ENCODE results near the gene PDCL2. TPM values are rescaled to one million over a fixed set of nuclear protein-coding genes. Genes with fewer than 3 reads are reported as not detected.

PDCL2 gene
- total RNA-seq, 4 donors from 2014 or later = not detected

GRCh38 chr4:55618546-55619143, 26.6 kb upstream of the PDCL2 start:
- no peak for TF ChIP-seq CTCF (IDR thresholded peaks at IDR 0.05)
- no peak for TF ChIP-seq POLR2A (IDR thresholded peaks at IDR 0.05)
- no peak overlapping the region for H3K4me3 ChIP-seq
- H3K36me3 ChIP-seq = no peaks in the 10 kb centered on the region
- no peaks in the 10 kb centered on the region for H3K27me3 ChIP-seq
- H3K27ac ChIP-seq = no peak overlapping the region
- intact Hi-C loops (cut with DNase I; ENCODE audit: low total_unique reads) = no loop called here
- DNase-seq = no peak
- no peaks in the 10 kb centered on the region for H3K4me1 ChIP-seq
- H3K9me3 ChIP-seq = no peaks in the 10 kb centered on the region

GRCh38 chr4:55617587-55618197, 25.6 kb upstream of the PDCL2 start:
- no peaks in the 10 kb centered on the region for H3K9me3 ChIP-seq
- no peaks in the 10 kb centered on the region for H3K27me3 ChIP-seq
- no peak overlapping the region for H3K4me3 ChIP-seq
- no peak for TF ChIP-seq CTCF (IDR thresholded peaks at IDR 0.05)
- TF ChIP-seq POLR2A (IDR thresholded peaks at IDR 0.05) = no peak
- H3K27ac ChIP-seq = no peak overlapping the region
- intact Hi-C loops (cut with DNase I; ENCODE audit: low total_unique reads) = no loop called here
- no peaks in the 10 kb centered on the region for H3K4me1 ChIP-seq
- no peaks in the 10 kb centered on the region for H3K36me3 ChIP-seq
- no peak for DNase-seq

- H3K4me1 ChIP-seq = no peaks in the 10 kb centered on the region
- H3K27me3 ChIP-seq = no peaks in the 10 kb centered on the region
- intact Hi-C loops (cut with DNase I; ENCODE audit: low total_unique reads) = no loop called here
- no peak overlapping the region for H3K27ac ChIP-seq
- no peak for DNase-seq
- no peak overlapping the region for H3K4me3 ChIP-seq
- TF ChIP-seq CTCF (IDR thresholded peaks at IDR 0.05) = no peak
- TF ChIP-seq POLR2A (IDR thresholded peaks at IDR 0.05) = no peak
- no peaks in the 10 kb centered on the region for H3K9me3 ChIP-seq
- no peaks in the 10 kb centered on the region for H3K36me3 ChIP-seq
Measured at GRCh38 chr4:55615008-55615407, 23.0 kb upstream of the PDCL2 start.

GRCh38 chr4:55613621-55614020, 21.6 kb upstream of the PDCL2 start:
- intact Hi-C loops (cut with DNase I; ENCODE audit: low total_unique reads) = no loop called here
- TF ChIP-seq POLR2A (IDR thresholded peaks at IDR 0.05) (no peak), CTCF (IDR thresholded peaks at IDR 0.05) (no peak)
- Histone ChIP-seq H3K27me3 (no peaks in the 10 kb centered on the region), H3K9me3 (no peaks in the 10 kb centered on the region), H3K4me3 (no peak overlapping the region), H3K36me3 (no peaks in the 10 kb centered on the region), H3K27ac (no peak overlapping the region), H3K4me1 (no peaks in the 10 kb centered on the region)
- DNase-seq = no peak

GRCh38 chr4:55612341-55612740, 20.3 kb upstream of the PDCL2 start:
- Histone ChIP-seq H3K36me3 (no peaks in the 10 kb centered on the region), H3K27ac (no peak overlapping the region), H3K4me1 (no peaks in the 10 kb centered on the region), H3K4me3 (no peak overlapping the region), H3K9me3 (no peaks in the 10 kb centered on the region), H3K27me3 (no peaks in the 10 kb centered on the region)
- intact Hi-C loops (cut with DNase I; ENCODE audit: low total_unique reads) = no loop called here
- TF ChIP-seq POLR2A (IDR thresholded peaks at IDR 0.05) (no peak), CTCF (IDR thresholded peaks at IDR 0.05) (no peak)
- no peak for DNase-seq

Data from uterus (tissue), 4 donors.